A673 (cell line): ENCODE data around the gene DDX41. TPM values are rescaled to one million over a fixed set of nuclear protein-coding genes. Genes with fewer than 3 reads are reported as not detected.

Experiments
- BruUV-seq: library from RNA; stranded (reverse); fragments of 400-500 nt; replicated peaks from 2 replicates; lab custom pipeline; 2021; lab: Mats Ljungman, UMichigan
- CTCF ChIA-PET: fragments of 300-600 bp; sonication (Branson Sonifier 250); formaldehyde crosslinking; loops from one replicate; lab custom pipeline; 2022; ENCODE audit warnings: antibody characterized with exemption; lab: Charles Lee
- POLR2A ChIA-PET: fragments of 300-600 bp; sonication (Branson Sonifier 250); formaldehyde crosslinking; loops from one replicate; lab custom pipeline; 2022; ENCODE audit warnings: antibody characterized with exemption; ENCODE audit not compliant: low non-redundant PET; lab: Charles Lee
- DNase-seq: peaks from one replicate; pipeline ENCODE4 v3.0.0-alpha.2; 2015; ENCODE audit warnings: low spot score
- H3K27ac ChIP-seq: fragments of 200-600 bp; sonication (generic); 2 replicates; pipeline ENCODE4 v1.5.1; 2016; ENCODE audit warnings: mixed run types, low read depth, mild to moderate bottlenecking, mixed read lengths, antibody characterized with exemption, low read length; ENCODE audit not compliant: poor library complexity, severe bottlenecking
- H3K27me3 ChIP-seq: fragments of 200-600 bp; sonication (generic); replicated peaks from 2 replicates; pipeline ENCODE4 v1.6.1; 2017; ENCODE audit warnings: mixed run types, low read depth, mild to moderate bottlenecking, mixed read lengths, antibody characterized with exemption, low read length; ENCODE audit not compliant: insufficient read depth, poor library complexity
- H3K36me3 ChIP-seq: fragments of 200-600 bp; sonication (generic); 2 replicates; pipeline ENCODE4 v1.6.1; 2016; ENCODE audit warnings: mixed run types, mild to moderate bottlenecking, mixed read lengths, antibody characterized with exemption, low read length; ENCODE audit not compliant: insufficient read depth, poor library complexity, severe bottlenecking
- H3K4me1 ChIP-seq: fragments of 200-600 bp; sonication (generic); 2 replicates; pipeline ENCODE4 v1.6.1; 2017; ENCODE audit warnings: mixed run types, mild to moderate bottlenecking, mixed read lengths, antibody characterized with exemption, low read length; ENCODE audit not compliant: insufficient read depth, poor library complexity, severe bottlenecking
- H3K4me3 ChIP-seq: fragments of 200-600 bp; sonication (generic); 2 replicates; pipeline ENCODE4 v1.5.1; 2016; ENCODE audit warnings: low read depth, mixed run types, mild to moderate bottlenecking, mixed read lengths, low read length; ENCODE audit not compliant: poor library complexity, severe bottlenecking
- H3K9me3 ChIP-seq: fragments of 200-600 bp; sonication (generic); 2 replicates; pipeline ENCODE4 v1.6.1; 2016; ENCODE audit warnings: mixed run types, low read depth, mild to moderate bottlenecking, mixed read lengths, antibody characterized with exemption, low read length; ENCODE audit not compliant: poor library complexity, severe bottlenecking
- CTCF ChIP-seq: fragments of 300-800, 200-600 bp; sonication (generic); conservative IDR thresholded peaks from 2 replicates; pipeline ENCODE4 v1.5.1; 2017; ENCODE audit warnings: low read depth, mild to moderate bottlenecking, antibody characterized with exemption, low read length, moderate library complexity, mixed read lengths
- EZH2 ChIP-seq: fragments of 200-600 bp; sonication (generic); IDR thresholded peaks from 2 replicates; pipeline ENCODE4 v1.6.1; 2017; ENCODE audit warnings: borderline replicate concordance, low read depth, mild to moderate bottlenecking, mixed read lengths, antibody characterized with exemption, low read length; ENCODE audit not compliant: poor library complexity, severe bottlenecking
- intact Hi-C: fragments of 100-400 bp; cut with micrococcal nuclease; formaldehyde crosslinking; loops from one replicate; pipeline ENCODE4 v1.10.0; 2022; ENCODE audit not compliant: unreplicated experiment
- total RNA-seq: library from RNA; stranded (reverse); gene quantifications from 2 replicates; pipeline ENCODE4 v1.2.3, GENCODE V29; 2021

DDX41 gene
- total RNA-seq, 1 experiment from 2014 or later: 82.3 TPM

DNA sequence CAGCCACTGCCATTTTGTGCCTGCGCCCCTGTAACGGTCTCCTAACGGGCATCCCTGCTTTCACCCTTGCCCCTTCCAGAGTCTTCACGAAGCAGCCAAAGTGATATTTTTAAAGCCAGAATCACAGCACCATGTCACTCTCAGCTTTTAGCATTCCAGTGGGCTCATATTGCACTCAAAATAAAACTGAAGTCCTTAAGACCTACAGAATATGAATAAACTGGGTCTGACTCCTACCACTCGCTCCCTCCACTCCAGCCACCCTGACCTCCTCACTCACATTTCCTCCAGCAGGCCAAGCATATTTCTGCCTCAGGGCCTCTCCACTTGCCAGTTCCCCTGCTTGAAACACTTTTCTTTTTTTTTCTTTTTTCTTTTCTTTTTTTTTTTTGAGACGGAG is 16.9 kb downstream of the DDX41 start:
- BruUV-seq: no TSS peak
- TF ChIP-seq CTCF: no peak
- TF ChIP-seq EZH2: no peak
- no peaks in the 10 kb centered on the region for H3K36me3 ChIP-seq
- H3K27ac ChIP-seq: no peak overlapping the region
- POLR2A ChIA-PET: no interaction called here
- no peaks in the 10 kb centered on the region for H3K9me3 ChIP-seq
- CTCF ChIA-PET: no interaction called here
- no peak for DNase-seq
- no peaks in the 10 kb centered on the region for H3K27me3 ChIP-seq
- peaks cover 24% of the 10 kb centered on the region for H3K4me1 ChIP-seq
- intact Hi-C loops: no loop called here
- H3K4me3 ChIP-seq: no peak overlapping the region

- DNase-seq: no peak
- Histone ChIP-seq H3K4me1 (peaks cover 34% of the 10 kb centered on the region), H3K9me3 (no peaks in the 10 kb centered on the region), H3K27me3 (no peaks in the 10 kb centered on the region), H3K27ac (peak overlapping the region; percentile 29), H3K36me3 (no peaks in the 10 kb centered on the region), H3K4me3 (peak overlapping the region; percentile 81)
- TF ChIP-seq EZH2 (no peak), CTCF (no peak)
- POLR2A ChIA-PET: interaction anchor here (0.6 kb wide), 1 partner anchor 454 kb away, joined by 4 read pairs; no protein-coding TSS in a partner anchor
- CTCF ChIA-PET: interaction anchor here (0.5 kb wide), 1 partner anchor 9 kb away, joined by 5 read pairs; no protein-coding TSS in a partner anchor
- intact Hi-C loops: no loop called here
- no TSS peak for BruUV-seq
Measured at GRCh38 chr5:177498013-177498787, 18.6 kb downstream of the DDX41 start.

GRCh38 chr5:177497292-177498012 is 19.3 kb downstream of the DDX41 start, which contains the start of gene PDLIM7:
PDLIM7 (minus strand) TSS chr5:177497604; CDS start chr5:177496512, 1,092 bp downstream.
- no TSS peak for BruUV-seq
- Histone ChIP-seq H3K4me1 (peaks cover 36% of the 10 kb centered on the region), H3K27ac (peak within 1 kb of the TSS; percentile 93), H3K4me3 (peak within 1 kb of the TSS; percentile 81), H3K27me3 (no peaks in the 10 kb centered on the region), H3K9me3 (no peaks in the 10 kb centered on the region), H3K36me3 (peaks cover 1% of the 10 kb centered on the region)
- POLR2A ChIA-PET: interaction anchor here (0.6 to 0.7 kb wide), 2 partner anchors 49 to 453 kb away, joined by 4 to 11 read pairs; no protein-coding TSS in a partner anchor
- intact Hi-C loops: loop anchor here (2.0 kb wide), 1 partner anchor 187 kb away; the partner anchor contains the start of gene MXD3
- no peak for TF ChIP-seq EZH2
- TF ChIP-seq CTCF: no peak
- peak; percentile 94 for DNase-seq
- CTCF ChIA-PET: interaction anchor here (0.6 kb wide), 2 partner anchors 19 to 548 kb away, joined by 3 read pairs; partner anchors contain the start of gene DDX41
